Measurements from ENCODE around the gene PITPNC1. TPM values are rescaled to one million over a fixed set of nuclear protein-coding genes. Genes with fewer than 3 reads are reported as not detected.
A peak's percentile ranks its signal among the peaks of the same experiment; 100 is the strongest.

PITPNC1 gene
- total RNA-seq, 1 experiment from 2014 or later, result 37.5 TPM

DNA sequence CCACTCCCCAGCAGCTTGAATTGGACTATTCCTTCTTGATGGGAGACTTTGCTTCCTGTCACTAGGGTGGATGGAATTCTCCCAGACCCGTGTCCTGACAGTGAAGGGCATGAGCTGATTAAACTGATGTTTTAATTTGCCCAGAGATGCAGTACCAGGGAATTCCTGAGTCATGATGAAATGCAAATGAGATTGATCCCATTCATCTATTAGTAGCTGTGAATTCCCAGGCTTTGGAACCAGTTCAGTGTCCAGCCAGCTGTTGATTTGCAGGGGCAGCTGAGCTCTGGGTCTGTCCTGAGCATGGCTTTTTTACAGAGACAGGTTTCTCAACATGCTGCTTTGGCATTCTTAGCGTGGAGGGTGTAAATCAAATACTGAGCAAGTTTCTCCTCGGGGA is 157.9 kb downstream of the PITPNC1 start:
- no peak overlapping the region for H3K9ac ChIP-seq (ENCODE audit: extremely low read depth, insufficient read length, low read length)
- H3K23ac ChIP-seq (ENCODE audit: insufficient read length, low read depth, low read length), result no peak overlapping the region

More for the DNA sequence above, 157.9 kb downstream of the PITPNC1 start:
- Histone ChIP-seq H3K56ac (ENCODE audit: insufficient read length, low read depth, low read length) (no peak overlapping the region), H3K18ac (ENCODE audit: insufficient read length, low read depth, low read length) (no peak overlapping the region), H3T11ph (ENCODE audit: low read length) (no peak overlapping the region), H3K4ac (ENCODE audit: low read depth, low read length) (no peak overlapping the region), H4K20me1 (ENCODE audit: control insufficient read depth, insufficient read depth, insufficient read length) (no peaks in the 10 kb centered on the region), H2BK12ac (ENCODE audit: insufficient read length, low read depth, low read length) (no peak overlapping the region), H3K23me2 (ENCODE audit: insufficient read length, low read depth, low read length, poor library complexity, severe bottlenecking) (no peaks in the 10 kb centered on the region), H4K8ac (replicated peaks; ENCODE audit: insufficient read length, low read depth, low read length) (no peak overlapping the region), H2AFZ (ENCODE audit: low read length) (no peak overlapping the region), H3K4me1 (ENCODE audit: insufficient read depth, low read length) (peaks cover 5% of the 10 kb centered on the region; the same call in 1 of the 2 replicates), H2AK5ac (ENCODE audit: insufficient read length, low read length) (no peak overlapping the region), H3K9me3 (ENCODE audit: control insufficient read depth, low read depth, low read length) (no peaks in the 10 kb centered on the region), H4K91ac (ENCODE audit: insufficient read length, low read depth, low read length) (no peak overlapping the region), H3K27ac (ENCODE audit: insufficient read length, low read depth, low read length) (no peak overlapping the region), H2BK5ac (ENCODE audit: insufficient read length, low read length) (no peak overlapping the region), H3K79me2 (ENCODE audit: insufficient read depth, low read length) (peaks cover 2% of the 10 kb centered on the region; the same call in 1 of the 2 replicates), H2BK120ac (ENCODE audit: low read depth, low read length, poor library complexity, severe bottlenecking) (no peak overlapping the region), H3K79me1 (ENCODE audit: insufficient read depth, low read depth, low read length, poor library complexity, severe bottlenecking) (no peaks in the 10 kb centered on the region), H3K4me2 (ENCODE audit: insufficient read depth, insufficient read length, low read length) (no peak overlapping the region), H3K14ac (ENCODE audit: insufficient read depth, low read length) (no peak overlapping the region), H4K5ac (ENCODE audit: insufficient read length, low read depth, low read length) (no peak overlapping the region), H2BK15ac (ENCODE audit: low read depth, low read length) (no peak overlapping the region), H2BK20ac (ENCODE audit: low read depth, low read length, poor library complexity, severe bottlenecking) (no peak overlapping the region), H3K27me3 (ENCODE audit: insufficient read depth, low read length) (no peaks in the 10 kb centered on the region)
- H3K27me3 Mint-ChIP-seq (ENCODE audit: low read depth), result no peaks in the 10 kb centered on the region; the same call in 1 of the 2 replicates
- TF ChIP-seq, protein P1, sequence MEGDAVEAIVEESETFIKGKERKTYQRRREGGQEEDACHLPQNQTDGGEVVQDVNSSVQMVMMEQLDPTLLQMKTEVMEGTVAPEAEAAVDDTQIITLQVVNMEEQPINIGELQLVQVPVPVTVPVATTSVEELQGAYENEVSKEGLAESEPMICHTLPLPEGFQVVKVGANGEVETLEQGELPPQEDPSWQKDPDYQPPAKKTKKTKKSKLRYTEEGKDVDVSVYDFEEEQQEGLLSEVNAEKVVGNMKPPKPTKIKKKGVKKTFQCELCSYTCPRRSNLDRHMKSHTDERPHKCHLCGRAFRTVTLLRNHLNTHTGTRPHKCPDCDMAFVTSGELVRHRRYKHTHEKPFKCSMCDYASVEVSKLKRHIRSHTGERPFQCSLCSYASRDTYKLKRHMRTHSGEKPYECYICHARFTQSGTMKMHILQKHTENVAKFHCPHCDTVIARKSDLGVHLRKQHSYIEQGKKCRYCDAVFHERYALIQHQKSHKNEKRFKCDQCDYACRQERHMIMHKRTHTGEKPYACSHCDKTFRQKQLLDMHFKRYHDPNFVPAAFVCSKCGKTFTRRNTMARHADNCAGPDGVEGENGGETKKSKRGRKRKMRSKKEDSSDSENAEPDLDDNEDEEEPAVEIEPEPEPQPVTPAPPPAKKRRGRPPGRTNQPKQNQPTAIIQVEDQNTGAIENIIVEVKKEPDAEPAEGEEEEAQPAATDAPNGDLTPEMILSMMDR (conservative IDR thresholded peaks at IDR 0.05), result no peak
- H3K4me3 Mint-ChIP-seq, result no peak overlapping the region
- peaks cover 21 to 43% (median 30%) of the 10 kb centered on the region in 3 experiments; a peak in 6 of 7 replicates for H3K36me3 Mint-ChIP-seq (ENCODE audit: insufficient read depth in 1 of 3, low read depth in 3 of 3)
- no CpG with 5 or more reads among the region's 3 CpGs for WGBS (ENCODE audit: extremely low coverage, insufficient read length, low lambda C conversion rate)
- H3K9me3 Mint-ChIP-seq, result no peaks in the 10 kb centered on the region
- H3K27ac Mint-ChIP-seq, result peak overlapping the region in 2 of 3 experiments; percentile 30 to 60; a peak in 3 of 7 replicates
- peak; percentile 26 for DNase-seq
- H3K4me1 Mint-ChIP-seq, result peaks cover 28 to 29% of the 10 kb centered on the region in 2 experiments

All from H9 (cell line).